ENCODE results near the gene MAD1L1. TPM values are rescaled to one million over a fixed set of nuclear protein-coding genes. Genes with fewer than 3 reads are reported as not detected.

The MAD1L1 gene
- total and polyA plus RNA-seq, 2 of the 4 experiments (the other 2 are of a cell fraction), result 29.0 to 40.9 TPM

- no TSS peak for BruUV-seq (replicated peaks)
- peak overlapping the region; percentile 39 for H3K4me3 ChIP-seq (ENCODE audit: insufficient read depth, low read depth, low read length)
- TF ChIP-seq BHLHE40 (IDR thresholded peaks at IDR 0.05; ENCODE audit: low read depth, low read length), result peak; percentile 78; the same call in 1 of the 2 replicates
- no peak for TF ChIP-seq RFX5 (IDR thresholded peaks at IDR 0.05; ENCODE audit: low read depth, low read length)
- no peak for TF ChIP-seq MAZ (IDR thresholded peaks at IDR 0.05; ENCODE audit: borderline replicate concordance, low read depth, low read length)
- no peak for TF ChIP-seq CEBPB (IDR thresholded peaks at IDR 0.05; ENCODE audit: low read depth, low read length)
- TF ChIP-seq RCOR1 (IDR thresholded peaks at IDR 0.05; ENCODE audit: insufficient replicate concordance, low read length), result no peak
- TF ChIP-seq POLR2A (IDR thresholded peaks at IDR 0.05; ENCODE audit: low read depth, low read length), result peak; percentile 53; the same call in 1 of the 2 replicates
- TF ChIP-seq FOS (IDR thresholded peaks at IDR 0.05; ENCODE audit: low read depth, low read length), result no peak
- no peak for TF ChIP-seq RAD21 (IDR thresholded peaks at IDR 0.05; ENCODE audit: low read length)
- TF ChIP-seq MAFK (IDR thresholded peaks at IDR 0.05; ENCODE audit: low read depth, low read length), result no peak
- TF ChIP-seq USF2 (IDR thresholded peaks at IDR 0.05; ENCODE audit: low read depth, low read length), result no peak
- no peak for TF ChIP-seq SMC3 (IDR thresholded peaks at IDR 0.05; ENCODE audit: low read depth, low read length)
- no peak for TF ChIP-seq NFE2L2 (IDR thresholded peaks at IDR 0.05; ENCODE audit: low read depth, low read length)
- peak; percentile 44; the same call in 1 of the 2 replicates for TF ChIP-seq MXI1 (IDR thresholded peaks at IDR 0.05; ENCODE audit: borderline replicate concordance, low read depth, low read length)
- TF ChIP-seq ELK1 (IDR thresholded peaks at IDR 0.05; ENCODE audit: borderline replicate concordance, low read depth, low read length), result no peak
- TF ChIP-seq CHD1 (IDR thresholded peaks at IDR 0.05; ENCODE audit: low read depth, low read length), result 0 out of 2 replicates have a peak, but pooled peaks have one; percentile 36
Observed at GRCh38 chr7:2037808-2038522, 194.8 kb downstream of the MAD1L1 start.

More at GRCh38 chr7:2037808-2038522, 194.8 kb downstream of the MAD1L1 start:
- peaks cover 4% of the 10 kb centered on the region; the same call in 1 of the 2 replicates for H3K36me3 ChIP-seq (ENCODE audit: control insufficient read depth, insufficient read depth, low read length)
- peak overlapping the region; percentile 23; the same call in 1 of the 2 replicates for H3K56ac ChIP-seq (ENCODE audit: extremely low read depth, insufficient read depth, low read length)
- H3K4me2 ChIP-seq (ENCODE audit: low read depth, low read length), result peak overlapping the region; percentile 80
- POLR2A ChIA-PET (ENCODE audit: unreplicated experiment), result no interaction called here
- peak overlapping the region; percentile 7 to 14; a peak in 2 of 4 replicates for H4K8ac ChIP-seq (ENCODE audit: low read depth in 2 of 2, low read length in 2 of 2)
- ATAC-seq (ENCODE audit: low read depth) (peak; percentile 81), DNase-seq (peak; percentile 80)
- intact Hi-C loops (cut with micrococcal nuclease) (loop anchor here (5.0 kb wide), 1 partner anchor 54 kb away; no protein-coding TSS in a partner anchor), dilution Hi-C loops (cut with HindIII; ENCODE audit: low sequenced_read_pairs, unreplicated experiment) (no loop called here), in situ Hi-C loops (cut with MboI; ENCODE audit: low sequenced_read_pairs) (no loop called here)
- H3K27ac ChIP-seq (ENCODE audit: insufficient read depth, low read length), result peak overlapping the region; percentile 56; the same call in 1 of the 2 replicates
- peaks cover 8% of the 10 kb centered on the region for H3K9me1 ChIP-seq (ENCODE audit: insufficient read depth, low read length)
- H3K14ac ChIP-seq (replicated peaks; ENCODE audit: low read depth, low read length), result peak overlapping the region; percentile 47
- peak overlapping the region; percentile 26 for H3K23ac ChIP-seq (ENCODE audit: low read depth, low read length)
- no peaks in the 10 kb centered on the region; the same call in 1 of the 2 replicates for H4K20me1 ChIP-seq (ENCODE audit: insufficient read depth, low read length)
- H2BK120ac ChIP-seq (ENCODE audit: low read depth, low read length), result peak overlapping the region; percentile 20; the same call in 1 of the 2 replicates
- H2AFZ ChIP-seq (replicated peaks; ENCODE audit: low read length, poor library complexity), result peak overlapping the region; percentile 72
- peak overlapping the region; percentile 63; the same call in 1 of the 2 replicates for H2AK5ac ChIP-seq (ENCODE audit: low read depth, low read length)
- no peaks in the 10 kb centered on the region for H3K9me3 ChIP-seq (ENCODE audit: control insufficient read depth, insufficient read depth, low read length)
- H4K91ac ChIP-seq (ENCODE audit: insufficient read depth, low read depth, low read length), result no peak overlapping the region; the same call in 1 of the 2 replicates
- no peaks in the 10 kb centered on the region for H3K27me3 ChIP-seq (ENCODE audit: control insufficient read depth, insufficient read depth, low read length)
- peak overlapping the region; percentile 51 for H3K9ac ChIP-seq (ENCODE audit: low read depth, low read length)
- peak overlapping the region; percentile 10; the same call in 1 of the 2 replicates for H4K5ac ChIP-seq (ENCODE audit: low read depth, low read length)
- CTCF ChIA-PET, result no interaction called here
- H3K79me1 ChIP-seq (ENCODE audit: low read depth in 1 of 2, low read length in 2 of 2), result peaks cover 0 to 31% of the 10 kb centered on the region in 2 experiments; a peak in 3 of 4 replicates
- no peak overlapping the region for H2BK20ac ChIP-seq (ENCODE audit: low read depth, low read length)
- no peak overlapping the region; the same call in 2 of the 3 replicates for H2BK15ac ChIP-seq (ENCODE audit: low read depth, low read length)
- H2BK5ac ChIP-seq (ENCODE audit: low read depth, low read length, poor library complexity, severe bottlenecking), result peak overlapping the region; percentile 8
- peak overlapping the region; percentile 38 for H3K4ac ChIP-seq (ENCODE audit: low read depth, low read length)
- WGBS, 2 experiments (ENCODE audit: extremely low coverage in 2 of 2, insufficient read length in 1 of 2), result no CpG with 5 or more reads among the region's 13 CpGs
- H2AK9ac ChIP-seq (replicated peaks; ENCODE audit: low read depth, low read length, poor library complexity), result peak overlapping the region; percentile 18
- peaks cover 5% of the 10 kb centered on the region for H3K4me1 ChIP-seq (ENCODE audit: control insufficient read depth, insufficient read depth, low read length)
- H3K18ac ChIP-seq (ENCODE audit: low read depth, low read length), result no peak overlapping the region; the same call in none of the 2 replicates
